ENCODE measurements around the gene ADNP2.

Gene ADNP2, protein sequence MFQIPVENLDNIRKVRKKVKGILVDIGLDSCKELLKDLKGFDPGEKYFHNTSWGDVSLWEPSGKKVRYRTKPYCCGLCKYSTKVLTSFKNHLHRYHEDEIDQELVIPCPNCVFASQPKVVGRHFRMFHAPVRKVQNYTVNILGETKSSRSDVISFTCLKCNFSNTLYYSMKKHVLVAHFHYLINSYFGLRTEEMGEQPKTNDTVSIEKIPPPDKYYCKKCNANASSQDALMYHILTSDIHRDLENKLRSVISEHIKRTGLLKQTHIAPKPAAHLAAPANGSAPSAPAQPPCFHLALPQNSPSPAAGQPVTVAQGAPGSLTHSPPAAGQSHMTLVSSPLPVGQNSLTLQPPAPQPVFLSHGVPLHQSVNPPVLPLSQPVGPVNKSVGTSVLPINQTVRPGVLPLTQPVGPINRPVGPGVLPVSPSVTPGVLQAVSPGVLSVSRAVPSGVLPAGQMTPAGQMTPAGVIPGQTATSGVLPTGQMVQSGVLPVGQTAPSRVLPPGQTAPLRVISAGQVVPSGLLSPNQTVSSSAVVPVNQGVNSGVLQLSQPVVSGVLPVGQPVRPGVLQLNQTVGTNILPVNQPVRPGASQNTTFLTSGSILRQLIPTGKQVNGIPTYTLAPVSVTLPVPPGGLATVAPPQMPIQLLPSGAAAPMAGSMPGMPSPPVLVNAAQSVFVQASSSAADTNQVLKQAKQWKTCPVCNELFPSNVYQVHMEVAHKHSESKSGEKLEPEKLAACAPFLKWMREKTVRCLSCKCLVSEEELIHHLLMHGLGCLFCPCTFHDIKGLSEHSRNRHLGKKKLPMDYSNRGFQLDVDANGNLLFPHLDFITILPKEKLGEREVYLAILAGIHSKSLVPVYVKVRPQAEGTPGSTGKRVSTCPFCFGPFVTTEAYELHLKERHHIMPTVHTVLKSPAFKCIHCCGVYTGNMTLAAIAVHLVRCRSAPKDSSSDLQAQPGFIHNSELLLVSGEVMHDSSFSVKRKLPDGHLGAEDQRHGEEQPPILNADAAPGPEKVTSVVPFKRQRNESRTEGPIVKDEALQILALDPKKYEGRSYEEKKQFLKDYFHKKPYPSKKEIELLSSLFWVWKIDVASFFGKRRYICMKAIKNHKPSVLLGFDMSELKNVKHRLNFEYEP

DNA sequence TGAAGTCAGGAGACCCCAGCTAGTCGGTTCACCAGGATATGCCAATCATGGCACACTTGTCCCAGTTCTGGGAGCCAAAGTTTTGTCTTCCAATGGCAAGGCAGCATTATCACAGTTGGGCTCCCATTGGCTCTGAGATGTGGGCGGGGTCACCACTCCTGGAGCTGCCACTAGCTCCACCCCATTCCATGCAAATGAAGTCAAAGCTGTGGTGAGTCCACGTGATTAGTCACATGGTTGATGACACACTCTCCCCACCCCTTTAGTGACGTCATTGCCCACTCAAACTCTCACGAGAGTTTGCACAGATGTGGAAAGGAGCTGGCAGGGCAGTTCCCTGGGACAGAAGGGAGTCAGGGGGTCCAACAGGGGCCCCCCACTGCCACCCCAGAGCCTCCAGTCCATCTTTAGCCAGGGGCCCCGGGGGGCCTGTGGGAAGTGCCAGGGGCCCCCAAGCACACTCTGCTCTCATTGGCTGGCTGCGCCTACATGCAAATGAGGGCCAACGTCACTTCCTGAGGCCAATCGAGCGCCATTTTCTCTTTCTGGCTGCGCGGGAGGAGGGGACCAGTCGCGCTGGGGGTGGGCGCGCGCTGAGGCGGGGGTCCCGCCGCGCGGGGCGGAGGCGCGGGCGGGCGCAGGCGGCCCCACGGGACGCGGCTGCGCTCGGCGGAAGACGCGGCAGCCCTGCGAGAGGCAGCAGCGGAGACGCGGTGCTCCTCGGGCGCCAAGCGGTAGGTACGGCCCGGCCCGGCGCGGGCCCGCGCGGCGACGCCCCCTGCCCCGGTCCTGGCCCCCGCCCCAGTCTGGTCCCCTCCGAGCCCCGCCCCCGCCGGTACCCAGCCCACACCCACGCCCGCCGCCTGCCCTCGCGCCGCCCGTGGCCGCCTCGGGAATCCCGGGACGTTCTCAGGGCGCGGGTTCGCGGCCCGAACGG is at the start of gene ADNP2:
Gene ADNP2 (plus strand): TSS at position 524 of the 937 bp plus-strand sequence. CDS start 8,281 bp downstream, outside the sequence.
- TF ChIP-seq, protein P1, sequence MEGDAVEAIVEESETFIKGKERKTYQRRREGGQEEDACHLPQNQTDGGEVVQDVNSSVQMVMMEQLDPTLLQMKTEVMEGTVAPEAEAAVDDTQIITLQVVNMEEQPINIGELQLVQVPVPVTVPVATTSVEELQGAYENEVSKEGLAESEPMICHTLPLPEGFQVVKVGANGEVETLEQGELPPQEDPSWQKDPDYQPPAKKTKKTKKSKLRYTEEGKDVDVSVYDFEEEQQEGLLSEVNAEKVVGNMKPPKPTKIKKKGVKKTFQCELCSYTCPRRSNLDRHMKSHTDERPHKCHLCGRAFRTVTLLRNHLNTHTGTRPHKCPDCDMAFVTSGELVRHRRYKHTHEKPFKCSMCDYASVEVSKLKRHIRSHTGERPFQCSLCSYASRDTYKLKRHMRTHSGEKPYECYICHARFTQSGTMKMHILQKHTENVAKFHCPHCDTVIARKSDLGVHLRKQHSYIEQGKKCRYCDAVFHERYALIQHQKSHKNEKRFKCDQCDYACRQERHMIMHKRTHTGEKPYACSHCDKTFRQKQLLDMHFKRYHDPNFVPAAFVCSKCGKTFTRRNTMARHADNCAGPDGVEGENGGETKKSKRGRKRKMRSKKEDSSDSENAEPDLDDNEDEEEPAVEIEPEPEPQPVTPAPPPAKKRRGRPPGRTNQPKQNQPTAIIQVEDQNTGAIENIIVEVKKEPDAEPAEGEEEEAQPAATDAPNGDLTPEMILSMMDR (IDR thresholded peaks at IDR 0.05; ENCODE audit: borderline replicate concordance, insufficient read depth, low read depth, low read length) = no peak
- peak within 1 kb of the TSS; percentile 71 for H3K4me3 ChIP-seq (ENCODE audit: low read depth, low read length)

DNA sequence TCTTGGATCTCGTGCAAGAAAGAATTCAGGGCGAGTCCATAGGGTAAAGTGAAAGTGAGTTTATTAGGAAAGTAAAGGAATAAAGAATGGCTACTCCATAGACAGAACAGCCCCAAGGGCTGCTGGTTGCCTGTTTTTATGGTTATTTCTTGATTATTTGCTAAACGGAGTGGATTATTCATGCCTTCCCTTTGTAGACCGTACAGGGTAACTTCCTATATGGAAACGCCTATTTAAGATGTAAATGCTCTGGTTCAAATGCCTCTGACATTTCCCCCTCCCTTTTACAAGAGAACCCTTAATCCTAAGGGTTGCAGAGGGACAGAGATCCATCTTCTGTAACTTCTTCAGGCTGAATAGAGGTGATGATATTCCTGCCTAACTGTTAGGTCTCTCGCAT is 49.1 kb upstream of the ADNP2 start:
- TF ChIP-seq, protein P1 (IDR thresholded peaks at IDR 0.05; ENCODE audit: borderline replicate concordance, insufficient read depth, low read depth, low read length) = no peak
- H3K4me3 ChIP-seq (ENCODE audit: low read depth, low read length) = no peak overlapping the region

DNA sequence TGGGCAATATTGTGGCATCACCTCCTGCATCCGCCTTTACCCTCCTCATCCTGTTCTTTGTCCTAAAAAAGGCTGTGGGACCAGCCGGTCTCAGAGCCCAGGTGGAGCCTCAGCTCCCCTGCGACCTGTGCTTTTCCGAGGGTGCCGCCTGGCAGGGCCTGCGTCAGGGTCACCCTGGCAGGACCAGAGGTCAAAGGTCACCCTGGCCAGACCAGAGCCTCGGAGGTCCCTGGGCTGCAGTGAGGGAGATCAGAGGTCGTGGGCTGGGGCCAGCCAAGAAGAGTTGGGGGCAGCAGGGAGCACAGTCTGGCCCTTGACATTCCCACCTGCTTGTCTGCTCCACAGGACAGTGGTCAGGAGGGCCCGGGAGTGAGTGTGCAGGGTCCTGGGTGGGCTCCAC is 43.4 kb upstream of the ADNP2 start:
- TF ChIP-seq, protein P1 (IDR thresholded peaks at IDR 0.05; ENCODE audit: borderline replicate concordance, insufficient read depth, low read depth, low read length) = no peak
- H3K4me3 ChIP-seq (ENCODE audit: low read depth, low read length) = no peak overlapping the region

DNA sequence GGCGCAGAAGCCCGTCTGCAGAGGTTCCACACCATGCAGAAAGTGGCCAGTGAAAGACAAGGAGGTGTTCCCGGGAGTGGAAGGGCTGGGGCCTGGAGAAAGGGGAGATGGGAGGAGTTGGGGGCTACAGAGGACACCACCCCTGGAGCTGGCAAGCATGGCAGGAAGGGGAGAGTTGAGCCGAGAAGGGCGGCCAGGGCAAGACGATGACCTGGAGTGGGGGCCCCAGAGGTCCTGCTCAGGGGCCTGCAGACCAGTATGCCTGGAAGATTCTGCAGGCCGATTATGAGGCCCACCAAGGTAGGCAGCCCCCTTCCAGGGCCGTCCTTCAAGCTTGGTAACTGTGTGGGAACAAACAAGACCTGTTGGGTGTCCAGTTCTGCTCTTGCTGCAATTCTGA is 41.7 kb upstream of the ADNP2 start:
- H3K4me3 ChIP-seq (ENCODE audit: low read depth, low read length) = no peak overlapping the region
- TF ChIP-seq, protein P1 (IDR thresholded peaks at IDR 0.05; ENCODE audit: borderline replicate concordance, insufficient read depth, low read depth, low read length) = no peak

DNA sequence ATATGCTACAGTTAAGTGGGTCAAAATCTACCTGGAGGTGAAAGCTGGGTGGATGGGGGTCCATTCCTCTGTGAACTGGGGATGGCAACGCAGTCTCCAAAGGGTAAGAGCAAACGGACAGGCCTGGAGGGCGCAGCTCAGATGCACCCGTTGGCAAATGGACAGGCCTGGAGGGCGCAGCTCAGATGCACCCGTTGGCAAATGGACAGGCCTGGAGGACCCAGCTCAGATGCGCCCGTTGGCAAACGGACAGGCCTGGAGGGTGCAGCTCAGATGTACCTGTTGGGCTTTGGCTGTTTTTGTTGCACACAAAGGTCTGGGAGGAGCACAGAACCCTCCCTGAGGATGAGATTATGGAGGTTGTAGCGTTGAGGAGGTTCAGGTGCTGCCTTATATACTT is 41.2 kb upstream of the ADNP2 start:
- TF ChIP-seq, protein P1 (IDR thresholded peaks at IDR 0.05; ENCODE audit: borderline replicate concordance, insufficient read depth, low read depth, low read length) = no peak
- no peak overlapping the region for H3K4me3 ChIP-seq (ENCODE audit: low read depth, low read length)
